Trophoblast cell (in vitro differentiated cells and primary cell): ENCODE results near the gene LRP5.
A peak's percentile ranks its signal among the peaks of the same experiment; 100 is the strongest.

ENCODE experiments used
- DNase-seq, 2 donors: peaks; one replicate each; pipeline ENCODE4 v3.0.0-alpha.2; 2016
- H2AFZ ChIP-seq: 2 replicates; pipeline ENCODE4 v1.6.1; 2013; ENCODE audit warnings: low read length, moderate library complexity, mild to moderate bottlenecking; ENCODE audit not compliant: insufficient read depth, poor library complexity
- H2AK5ac ChIP-seq: 2 replicates; pipeline ENCODE4 v1.6.1; 2013; ENCODE audit warnings: mild to moderate bottlenecking, low read length
- H2BK120ac ChIP-seq: 2 replicates; pipeline ENCODE4 v1.6.1; 2013; ENCODE audit warnings: low read length, mild to moderate bottlenecking, moderate library complexity; ENCODE audit not compliant: insufficient read depth, poor library complexity
- H2BK12ac ChIP-seq: 2 replicates; pipeline ENCODE4 v1.6.1; 2013; ENCODE audit warnings: mild to moderate bottlenecking, low read length, moderate library complexity
- H2BK5ac ChIP-seq: 2 replicates; pipeline ENCODE4 v1.6.1; 2013; ENCODE audit warnings: low read length, low read depth, moderate library complexity, mild to moderate bottlenecking; ENCODE audit not compliant: poor library complexity
- H3K14ac ChIP-seq: 2 replicates; pipeline ENCODE4 v1.6.1; 2013; ENCODE audit warnings: mild to moderate bottlenecking, low read length
- H3K18ac ChIP-seq: 2 replicates; pipeline ENCODE4 v1.6.1; 2013; ENCODE audit warnings: mild to moderate bottlenecking, low read length
- H3K23ac ChIP-seq: 2 replicates; pipeline ENCODE4 v1.6.1; 2013; ENCODE audit warnings: low read length
- H3K27ac ChIP-seq: 2 replicates; pipeline ENCODE4 v1.5.1; 2013; ENCODE audit warnings: low read depth, mild to moderate bottlenecking, inconsistent platforms, low read length, moderate library complexity
- H3K27me3 ChIP-seq: 2 replicates; pipeline ENCODE4 v1.6.1; 2013; ENCODE audit warnings: inconsistent platforms, mild to moderate bottlenecking, low read length, moderate library complexity; ENCODE audit not compliant: insufficient read depth
- H3K36me3 ChIP-seq, 2 experiments: 1 replicate in 1 of 2; 2 replicates in 1 of 2; pipeline ENCODE4 v1.6.1; 2013; ENCODE audit warnings: low read length in 2 of 2, mild to moderate bottlenecking in 2 of 2, moderate library complexity in 1 of 2; ENCODE audit not compliant: insufficient read depth in 2 of 2, control insufficient read depth in 1 of 2
- H3K4ac ChIP-seq: 2 replicates; pipeline ENCODE4 v1.6.1; 2013; ENCODE audit warnings: low read depth, mild to moderate bottlenecking, low read length, moderate library complexity
- H3K4me1 ChIP-seq, 2 experiments: 1 replicate in 1 of 2; 2 replicates in 1 of 2; pipeline ENCODE4 v1.6.1; 2013; ENCODE audit warnings: low read length in 2 of 2, mild to moderate bottlenecking in 2 of 2, moderate library complexity in 1 of 2; ENCODE audit not compliant: insufficient read depth in 2 of 2, control insufficient read depth in 1 of 2
- H3K4me2 ChIP-seq: 2 replicates; pipeline ENCODE4 v1.6.1; 2013; ENCODE audit warnings: inconsistent platforms, mild to moderate bottlenecking, low read length, moderate library complexity
- H3K4me3 ChIP-seq: 2 replicates; pipeline ENCODE4 v1.5.1; 2013; ENCODE audit warnings: mild to moderate bottlenecking, low read depth, low read length, inconsistent platforms
- H3K79me1 ChIP-seq: one replicate; pipeline ENCODE4 v1.6.1; 2013; ENCODE audit warnings: low read length
- H3K79me2 ChIP-seq: 2 replicates; pipeline ENCODE4 v1.6.1; 2013; ENCODE audit warnings: low read length, mild to moderate bottlenecking; ENCODE audit not compliant: control insufficient read depth, insufficient read depth, poor library complexity
- H3K9ac ChIP-seq: 2 replicates; pipeline ENCODE4 v1.6.1; 2013; ENCODE audit warnings: mild to moderate bottlenecking, low read length
- H3K9me3 ChIP-seq: 2 replicates; pipeline ENCODE4 v1.6.1; 2013; ENCODE audit warnings: low read depth, mild to moderate bottlenecking, control low read depth, inconsistent platforms, low read length; ENCODE audit not compliant: insufficient read depth
- H4K12ac ChIP-seq: 2 replicates; pipeline ENCODE4 v1.6.1; 2013; ENCODE audit warnings: low read depth, mild to moderate bottlenecking, low read length, moderate library complexity
- H4K8ac ChIP-seq: 2 replicates; pipeline ENCODE4 v1.6.1; 2013; ENCODE audit warnings: low read depth, mild to moderate bottlenecking, low read length, moderate library complexity
- H4K91ac ChIP-seq: one replicate; pipeline ENCODE4 v1.6.1; 2013; ENCODE audit warnings: low read depth, mild to moderate bottlenecking, low read length, moderate library complexity
- WGBS: extraction: QIAGEN DNeasy Blood & Tissue Kit; methylation state at CpG from one replicate; pipeline ENCODE4 v1.1.7; 2013; ENCODE audit warnings: missing lambda C conversion rate; ENCODE audit not compliant: insufficient read length, insufficient coverage; ENCODE audit errors: extremely low coverage; 5-methylcytosine and 5-hydroxymethylcytosine counted together

The LRP5 gene

DNA sequence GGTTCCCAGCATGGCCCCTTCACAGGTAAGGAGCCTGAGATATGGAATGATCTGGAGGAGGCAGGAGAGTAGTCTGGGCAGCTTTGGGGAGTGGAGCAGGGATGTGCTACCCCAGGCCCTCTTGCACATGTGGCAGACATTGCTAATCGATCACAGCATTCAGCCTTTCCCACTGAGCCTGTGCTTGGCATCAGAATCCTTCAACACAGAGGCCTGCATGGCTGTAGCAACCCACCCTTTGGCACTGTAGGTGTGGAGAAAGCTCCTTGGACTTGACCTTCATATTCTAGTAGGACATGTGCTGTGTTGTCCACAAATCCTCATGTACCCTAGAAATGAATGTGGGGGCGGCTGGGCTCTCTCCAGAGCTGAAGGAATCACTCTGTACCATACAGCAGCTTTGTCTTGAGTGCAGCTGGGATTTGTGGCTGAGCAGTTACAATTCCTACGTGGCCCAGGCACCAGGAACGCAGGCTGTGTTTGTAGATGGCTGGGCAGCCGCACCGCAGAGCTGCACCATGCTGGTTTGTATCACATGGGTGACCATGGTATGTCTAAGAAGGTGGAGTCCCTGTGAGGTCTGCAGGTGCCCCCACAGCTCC, 126.4 kb downstream of the LRP5 start:
- Histone ChIP-seq H3K18ac (no peak overlapping the region), H3K23ac (no peak overlapping the region), H3K4me2 (no peak overlapping the region), H3K9me3 (peaks cover 1% of the 10 kb centered on the region), H3K4ac (no peak overlapping the region), H3K4me1 (peaks cover 12 to 15% of the 10 kb centered on the region in 2 experiments), H3K14ac (no peak overlapping the region), H2BK5ac (no peak overlapping the region), H4K12ac (no peak overlapping the region), H4K8ac (no peak overlapping the region), H2BK12ac (no peak overlapping the region), H3K27me3 (no peaks in the 10 kb centered on the region), H3K4me3 (no peak overlapping the region), H3K27ac (no peak overlapping the region), H2BK120ac (no peak overlapping the region), H2AK5ac (no peak overlapping the region), H3K79me2 (no peaks in the 10 kb centered on the region), H2AFZ (no peak overlapping the region), H3K79me1 (peaks cover 10% of the 10 kb centered on the region), H3K36me3 (peaks cover 8 to 15% of the 10 kb centered on the region in 2 experiments), H4K91ac (no peak overlapping the region), H3K9ac (no peak overlapping the region)
- no peak for DNase-seq
- WGBS: no CpG with 5 or more reads among the region's 6 CpGs

DNA sequence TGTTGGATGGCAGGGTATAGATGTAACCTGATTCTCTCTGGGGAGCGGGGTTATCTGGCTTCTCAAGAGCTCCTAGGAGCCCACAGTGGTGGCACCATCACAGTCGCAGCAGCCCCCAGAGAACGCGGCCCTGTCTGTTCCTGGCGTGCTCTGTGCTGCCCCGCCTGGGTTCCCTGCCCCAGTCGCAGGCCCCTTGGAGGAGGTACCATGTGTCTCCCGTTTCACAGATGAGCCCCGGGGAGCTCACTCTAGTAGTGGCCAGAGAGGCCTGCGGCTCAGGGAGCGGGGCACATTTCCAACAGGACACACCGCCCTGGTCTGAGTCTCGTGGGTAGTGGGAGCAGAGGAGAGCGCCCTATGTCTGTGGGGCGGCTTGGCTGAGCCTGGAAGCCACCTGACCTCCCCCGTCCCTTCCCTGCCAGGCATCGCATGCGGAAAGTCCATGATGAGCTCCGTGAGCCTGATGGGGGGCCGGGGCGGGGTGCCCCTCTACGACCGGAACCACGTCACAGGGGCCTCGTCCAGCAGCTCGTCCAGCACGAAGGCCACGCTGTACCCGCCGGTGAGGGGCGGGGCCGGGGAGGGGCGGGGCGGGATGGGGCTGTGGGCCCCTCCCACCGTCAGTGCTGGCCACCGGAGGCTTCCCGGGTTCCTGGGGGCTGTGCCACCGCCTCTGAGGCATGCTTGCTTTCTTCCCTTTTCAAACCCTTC, 127.1 kb downstream of the LRP5 start:
- H3K27ac ChIP-seq: no peak overlapping the region
- H3K27me3 ChIP-seq: no peaks in the 10 kb centered on the region
- no peak for DNase-seq
- H3K4me1 ChIP-seq: peaks cover 12 to 15% of the 10 kb centered on the region in 2 experiments
- no peak overlapping the region for H4K12ac ChIP-seq
- H3K79me2 ChIP-seq: no peaks in the 10 kb centered on the region
- no peak overlapping the region for H3K4me2 ChIP-seq
- no peak overlapping the region for H2BK5ac ChIP-seq
- no peak overlapping the region for H3K14ac ChIP-seq
- WGBS: no CpG with 5 or more reads among the region's 38 CpGs
- H4K91ac ChIP-seq: no peak overlapping the region
- H3K79me1 ChIP-seq: peaks cover 10% of the 10 kb centered on the region
- no peak overlapping the region for H2BK12ac ChIP-seq
- H2AFZ ChIP-seq: no peak overlapping the region
- no peak overlapping the region for H3K9ac ChIP-seq
- H2BK120ac ChIP-seq: no peak overlapping the region
- peaks cover 5 to 12% of the 10 kb centered on the region in 2 experiments for H3K36me3 ChIP-seq
- H3K18ac ChIP-seq: no peak overlapping the region
- H3K4ac ChIP-seq: no peak overlapping the region
- no peak overlapping the region for H3K4me3 ChIP-seq
- no peak overlapping the region for H2AK5ac ChIP-seq
- no peak overlapping the region for H3K23ac ChIP-seq
- H4K8ac ChIP-seq: no peak overlapping the region
- peaks cover 1% of the 10 kb centered on the region for H3K9me3 ChIP-seq

DNA sequence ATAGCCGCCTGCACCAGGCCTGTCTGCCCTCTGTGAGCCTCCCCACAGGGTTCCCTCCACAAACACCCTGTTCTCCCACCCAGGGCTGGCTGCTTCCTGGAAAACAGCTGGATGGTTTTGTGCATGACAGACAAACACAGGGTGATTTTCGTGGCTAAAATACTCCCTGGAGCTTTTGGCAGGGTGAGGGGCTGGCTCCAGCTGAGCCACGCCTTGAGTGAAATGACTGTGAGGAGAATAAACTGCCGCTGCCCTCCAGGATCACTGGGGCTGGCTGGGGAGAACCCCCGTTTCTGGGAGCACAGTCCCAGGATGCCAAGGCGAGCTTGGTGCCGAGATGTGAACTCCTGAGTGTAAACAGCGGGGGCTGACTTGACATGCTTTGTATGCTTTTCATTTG, 127.8 kb downstream of the LRP5 start:
- Histone ChIP-seq H3K4me1 (peaks cover 12 to 15% of the 10 kb centered on the region in 2 experiments), H4K12ac (no peak overlapping the region), H3K79me1 (peaks cover 10% of the 10 kb centered on the region), H3K18ac (no peak overlapping the region), H3K79me2 (no peaks in the 10 kb centered on the region), H3K9ac (no peak overlapping the region), H3K23ac (no peak overlapping the region), H3K36me3 (peaks cover 5 to 11% of the 10 kb centered on the region in 2 experiments), H3K9me3 (peaks cover 1% of the 10 kb centered on the region), H4K91ac (no peak overlapping the region), H3K4ac (no peak overlapping the region), H3K4me3 (no peak overlapping the region), H2BK12ac (no peak overlapping the region), H3K14ac (no peak overlapping the region), H2AK5ac (no peak overlapping the region), H3K27me3 (no peaks in the 10 kb centered on the region), H2AFZ (no peak overlapping the region), H4K8ac (no peak overlapping the region), H3K4me2 (no peak overlapping the region), H3K27ac (no peak overlapping the region), H2BK5ac (no peak overlapping the region), H2BK120ac (no peak overlapping the region)
- WGBS: no CpG with 5 or more reads among the region's 8 CpGs
- no peak for DNase-seq

DNA sequence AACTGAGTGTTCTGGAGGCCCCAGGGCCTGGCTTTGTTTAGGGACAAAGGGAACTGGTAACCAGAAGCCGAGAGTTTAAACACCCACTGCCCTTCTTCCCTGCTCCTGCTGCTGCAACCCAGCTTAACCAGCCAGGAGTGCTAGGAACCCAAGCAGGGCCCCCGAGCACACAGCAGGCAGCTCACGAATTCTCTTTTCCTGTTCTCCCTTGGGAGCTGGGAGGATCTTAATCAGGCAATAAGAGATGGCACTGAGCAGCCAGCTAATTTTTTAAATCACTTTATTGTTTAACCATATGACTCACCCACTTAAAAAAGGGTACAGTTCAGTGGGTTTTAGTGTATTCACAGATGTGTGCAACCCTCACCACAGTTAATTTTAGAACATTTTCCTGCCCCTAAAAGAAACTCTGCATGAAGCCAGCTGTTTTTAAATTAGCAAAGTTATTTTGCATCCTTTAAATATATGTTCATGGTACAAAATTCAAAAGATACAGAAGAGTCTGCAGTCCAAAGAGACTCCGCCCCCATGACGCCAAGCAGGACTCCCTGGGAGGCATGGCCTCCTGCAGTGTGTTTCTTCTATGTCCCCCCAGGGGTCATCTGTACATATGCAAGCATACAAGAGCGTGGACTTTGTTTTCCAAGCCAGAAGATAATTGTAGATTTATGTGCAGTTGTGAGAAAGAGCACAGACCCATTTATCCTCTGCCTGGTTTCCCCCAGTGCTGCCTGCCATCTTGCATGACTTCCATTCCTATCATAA, 129.3 kb downstream of the LRP5 start:
- no peaks in the 10 kb centered on the region for H3K27me3 ChIP-seq
- peaks cover 8 to 9% of the 10 kb centered on the region in 2 experiments for H3K36me3 ChIP-seq
- no peak overlapping the region for H3K14ac ChIP-seq
- WGBS: no CpG with 5 or more reads among the region's 6 CpGs
- no peak overlapping the region for H3K4me3 ChIP-seq
- H2BK5ac ChIP-seq: no peak overlapping the region
- no peak overlapping the region for H2AK5ac ChIP-seq
- H3K4me1 ChIP-seq: peaks cover 10 to 11% of the 10 kb centered on the region in 2 experiments
- no peak overlapping the region for H4K8ac ChIP-seq
- peaks cover 1% of the 10 kb centered on the region for H3K9me3 ChIP-seq
- H4K91ac ChIP-seq: no peak overlapping the region
- no peaks in the 10 kb centered on the region for H3K79me2 ChIP-seq
- no peak overlapping the region for H3K18ac ChIP-seq
- H3K9ac ChIP-seq: no peak overlapping the region
- H3K4me2 ChIP-seq: no peak overlapping the region
- no peak overlapping the region for H2BK12ac ChIP-seq
- no peak overlapping the region for H2AFZ ChIP-seq
- H4K12ac ChIP-seq: no peak overlapping the region
- no peak overlapping the region for H3K27ac ChIP-seq
- peak in 1 of 2 donors; percentile 29 for DNase-seq
- no peak overlapping the region for H2BK120ac ChIP-seq
- H3K4ac ChIP-seq: no peak overlapping the region
- H3K23ac ChIP-seq: no peak overlapping the region
- peaks cover 8% of the 10 kb centered on the region for H3K79me1 ChIP-seq
